NCI-H526 treated with DMSO at 0.1 percent for 48 hours (cell line): ENCODE measurements around the gene BAHCC1.

Experiments
- DNase-seq: peaks from one replicate; lab custom pipeline; 2025; lab: John Stamatoyannopoulos, UW

Gene BAHCC1

DNA sequence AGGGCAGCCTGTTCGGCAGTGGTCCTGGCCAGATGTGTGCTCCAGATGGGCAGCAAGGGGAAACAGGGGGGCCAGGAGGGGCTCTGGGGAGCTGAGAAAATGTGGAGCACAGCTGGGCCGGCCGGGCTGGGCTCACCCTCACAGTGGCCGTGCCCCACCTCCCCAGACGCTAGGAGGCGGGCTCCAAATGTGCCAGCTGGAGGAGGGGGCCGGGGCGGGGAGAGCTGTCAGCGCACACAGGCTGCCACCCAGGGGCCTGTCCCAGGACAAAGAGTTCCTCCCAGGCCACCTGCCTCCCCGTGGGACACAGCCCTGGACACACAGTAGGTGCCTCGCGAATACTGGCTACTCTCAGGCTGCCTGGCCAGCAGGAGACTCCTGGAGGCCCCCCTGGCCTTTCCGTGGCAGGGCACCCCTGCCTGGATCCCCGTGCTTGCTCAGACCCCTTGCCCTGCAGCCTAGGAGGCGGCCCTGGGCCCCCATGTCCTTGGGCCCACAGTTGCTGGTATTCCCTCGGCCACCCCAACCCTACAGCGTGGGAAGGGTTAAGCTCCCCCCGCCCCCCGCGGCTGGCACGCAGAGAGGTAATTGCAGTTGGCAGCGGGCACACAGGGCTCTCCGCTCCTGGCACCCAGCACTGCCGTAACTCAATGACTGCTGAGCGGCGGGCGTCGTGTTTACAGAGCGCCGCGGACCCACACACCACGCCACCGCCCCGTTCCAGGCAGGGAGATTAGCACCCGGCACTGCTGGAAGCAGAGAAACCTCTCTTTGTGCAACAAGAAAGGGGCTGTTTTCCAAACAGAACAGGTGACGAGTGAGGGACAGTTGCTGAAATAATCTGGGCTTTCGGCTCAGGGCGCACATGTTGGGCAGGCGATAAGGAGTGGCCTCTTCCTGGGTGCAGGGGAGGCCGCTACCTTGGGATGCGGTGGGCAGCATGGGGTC, 32.2 kb downstream of the BAHCC1 start:
- DNase-seq, result no peak

DNA sequence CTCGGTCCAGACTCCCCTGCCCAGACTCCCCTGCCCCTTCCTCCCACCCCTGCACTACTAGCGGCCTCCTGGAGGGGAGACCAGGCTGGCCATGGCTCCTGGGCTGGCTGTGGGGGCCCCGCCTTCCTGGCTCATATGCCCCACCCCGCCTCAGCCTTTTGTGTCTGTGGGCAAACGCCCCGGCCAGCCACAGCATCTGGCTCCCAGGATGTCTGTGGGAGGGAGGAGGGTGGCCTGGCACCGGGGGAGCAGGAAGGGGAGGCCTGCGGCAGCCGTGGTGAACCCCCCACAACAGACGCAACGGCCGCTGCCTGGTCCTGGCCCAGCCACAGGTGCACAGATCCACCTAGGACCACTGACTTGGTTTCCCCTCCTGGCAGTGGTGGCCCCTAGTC, 32.9 kb downstream of the BAHCC1 start:
- no peak for DNase-seq

DNA sequence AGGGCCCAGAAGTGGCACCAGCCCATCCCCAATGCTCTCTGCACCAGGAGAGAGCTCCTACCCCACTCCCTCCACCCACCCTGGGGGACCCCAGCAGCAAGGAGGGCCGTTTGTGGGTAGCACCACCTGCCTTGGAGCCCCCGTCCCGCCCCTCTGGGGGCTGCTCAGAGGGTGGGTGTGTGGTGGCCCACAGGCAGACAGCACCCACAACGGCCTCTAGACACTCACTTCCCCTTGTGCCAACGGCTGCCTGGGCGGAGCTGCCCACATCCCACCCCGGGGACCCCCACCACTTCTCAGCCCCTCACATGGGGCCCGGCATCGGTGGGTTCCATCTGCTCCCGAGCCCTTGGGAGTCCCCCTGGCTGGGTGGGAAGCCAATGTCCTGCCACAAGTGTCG, 33.3 kb downstream of the BAHCC1 start:
- no peak for DNase-seq

DNA sequence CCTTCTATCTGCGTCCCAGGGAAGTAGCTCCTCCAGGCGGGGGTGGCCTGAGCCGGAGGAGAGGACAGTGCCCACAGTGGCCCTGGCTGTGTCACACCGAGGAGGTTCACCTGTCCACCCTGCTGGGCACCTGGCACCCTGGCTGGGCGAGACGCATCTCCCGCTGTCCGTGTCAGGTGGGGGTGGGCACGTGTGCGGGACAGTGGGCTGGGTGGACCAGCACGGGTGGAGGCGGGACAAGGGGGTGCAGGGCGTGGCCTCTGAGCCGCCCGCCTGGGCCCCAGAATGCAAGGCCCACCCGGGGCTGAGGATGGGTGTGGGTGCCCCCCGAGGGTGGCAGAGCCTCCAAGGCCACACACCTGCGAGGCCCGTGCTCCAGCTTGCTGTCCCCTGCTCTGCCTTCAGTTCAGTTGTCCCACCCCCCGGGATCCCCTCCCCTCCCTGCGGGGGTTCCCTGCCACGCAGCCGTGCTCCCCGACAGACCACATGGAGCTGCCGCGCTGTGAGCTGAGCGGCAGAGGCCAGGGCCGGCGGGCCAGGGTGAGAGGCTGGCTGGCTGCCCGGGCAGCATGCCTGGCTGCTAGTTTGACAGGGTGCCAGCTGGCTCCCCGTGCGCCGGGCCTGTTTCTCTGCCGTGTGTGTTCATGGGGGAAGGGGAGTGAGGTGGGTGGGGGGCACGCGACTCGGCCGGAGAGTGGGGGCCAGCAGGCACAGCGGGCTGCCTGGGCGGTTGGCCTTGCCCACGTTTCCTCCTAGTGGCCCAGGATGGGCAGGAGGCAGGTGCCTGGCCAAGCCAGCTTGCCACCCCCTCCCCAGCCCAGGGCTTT, 33.9 kb downstream of the BAHCC1 start:
- DNase-seq, result no peak

DNA sequence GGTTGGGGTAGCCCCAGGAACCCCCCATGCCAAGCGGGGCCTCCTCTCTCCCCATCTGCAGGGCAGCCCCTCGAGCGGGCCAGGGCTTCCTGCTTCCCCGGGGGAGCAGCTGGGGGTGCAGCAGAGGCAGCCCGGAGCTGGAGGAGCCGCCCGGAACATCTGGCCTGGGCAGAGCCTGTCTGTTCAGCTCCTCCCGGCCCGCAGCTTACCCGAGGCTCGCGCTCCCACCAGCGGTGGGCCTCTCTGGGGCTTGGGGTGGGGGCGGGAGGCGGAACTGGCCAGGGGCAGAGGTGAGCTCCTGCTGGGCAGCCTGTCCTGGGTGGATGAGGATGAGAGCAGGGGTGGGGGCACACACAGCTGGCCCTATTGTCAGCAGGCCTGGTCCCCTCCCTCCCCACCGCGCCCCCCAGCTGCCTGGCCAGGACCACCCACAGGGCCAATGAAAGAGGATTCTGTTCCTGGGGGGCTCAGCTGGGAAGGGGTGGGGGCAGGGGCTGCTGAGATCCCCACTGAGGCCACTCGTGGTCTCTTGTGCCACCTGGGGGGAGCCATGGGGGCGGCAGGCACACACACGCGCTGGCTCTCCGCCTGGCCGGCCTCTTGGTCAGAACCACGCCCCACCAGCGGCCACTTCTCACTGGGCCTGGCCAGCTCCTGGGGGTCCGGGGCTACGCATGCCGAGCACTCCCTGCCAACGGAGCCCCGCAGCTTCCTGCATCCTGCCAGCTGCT, 34.7 kb downstream of the BAHCC1 start:
- DNase-seq, result no peak

DNA sequence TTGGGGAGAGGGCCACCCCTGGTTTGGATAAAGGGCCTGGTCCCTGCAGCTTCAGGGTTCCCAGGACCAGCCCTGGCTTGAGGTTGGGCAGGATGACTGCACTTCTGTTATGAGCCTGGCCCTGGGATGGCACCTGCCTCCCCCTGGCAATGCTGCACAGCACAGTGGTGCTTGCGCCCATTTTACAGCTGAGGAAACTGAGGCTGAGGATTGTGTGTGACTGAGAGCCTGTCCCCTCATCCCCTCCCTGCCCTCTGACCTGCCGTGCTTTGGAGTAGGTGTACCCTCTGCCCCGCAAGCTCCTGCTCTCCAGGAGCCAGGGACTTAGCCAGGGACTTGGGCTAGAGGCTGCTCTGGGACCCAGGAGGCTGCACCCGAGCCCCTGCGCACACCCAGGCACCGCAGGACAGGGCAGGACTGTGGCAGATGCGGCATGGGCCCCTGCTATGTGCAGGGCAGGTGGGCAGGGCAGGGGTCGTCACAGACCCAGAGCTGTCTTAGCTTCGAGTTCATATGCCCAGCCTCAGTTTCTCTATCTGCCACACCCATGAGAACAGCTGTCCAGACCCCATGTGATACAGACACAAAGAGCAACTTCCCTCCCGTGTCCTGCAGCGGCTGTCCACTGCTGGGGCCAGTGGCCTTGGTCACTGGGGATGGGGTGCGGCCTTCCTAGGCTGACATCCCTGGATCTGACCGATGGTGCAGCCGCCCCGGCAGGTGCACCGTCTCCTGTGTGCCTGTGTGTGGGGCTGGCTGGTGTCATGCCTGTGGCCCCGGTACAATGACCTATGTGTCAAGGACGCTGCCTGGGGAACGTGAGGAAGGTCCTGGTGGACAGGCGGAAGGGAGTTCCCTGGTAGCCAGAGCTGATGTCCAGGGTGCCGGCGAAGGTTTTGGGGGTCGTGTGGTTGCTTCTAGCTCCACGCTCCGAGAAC, 36.6 kb downstream of the BAHCC1 start:
- DNase-seq, result no peak

DNA sequence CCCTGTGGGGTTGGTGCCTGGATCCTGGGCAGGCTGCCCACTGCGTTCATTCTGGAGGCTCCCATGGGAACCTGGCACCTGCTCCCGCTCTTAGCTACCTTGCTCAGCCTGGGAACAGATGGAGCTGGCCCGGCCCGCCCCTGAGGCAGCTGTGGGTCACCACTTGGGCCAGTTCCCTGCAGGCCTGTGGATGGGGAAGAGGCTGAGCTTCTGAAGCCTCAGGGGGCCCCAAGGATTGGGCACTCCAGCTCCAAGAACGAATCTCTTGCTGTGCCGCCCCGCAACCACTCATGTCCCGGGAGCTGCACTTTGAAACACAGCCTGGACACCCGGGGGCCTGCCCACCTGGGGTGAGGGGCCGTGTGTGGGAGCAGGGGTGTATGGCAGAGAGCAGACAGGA, 37.7 kb downstream of the BAHCC1 start:
- peak; percentile 16 for DNase-seq

DNA sequence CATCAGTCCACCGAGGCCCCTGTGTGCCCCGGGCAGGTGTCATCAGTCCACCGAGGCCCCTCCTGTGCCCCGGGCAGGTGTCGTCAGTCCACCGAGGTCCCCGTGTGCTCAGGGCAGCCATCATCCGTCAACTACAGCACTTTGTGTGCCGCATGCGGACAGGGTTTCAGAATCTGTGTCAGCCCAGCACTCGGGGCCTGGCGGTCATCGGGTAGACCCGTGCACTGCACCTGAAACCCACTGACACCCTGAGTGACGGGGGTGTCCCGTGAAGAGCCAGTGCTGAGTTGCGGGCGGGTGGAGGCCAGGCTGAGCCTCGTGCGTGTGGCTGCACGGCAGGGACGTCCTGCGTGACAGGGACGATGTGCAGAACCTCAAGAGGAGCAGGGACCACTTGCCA, 38.4 kb downstream of the BAHCC1 start:
- DNase-seq, result no peak

DNA sequence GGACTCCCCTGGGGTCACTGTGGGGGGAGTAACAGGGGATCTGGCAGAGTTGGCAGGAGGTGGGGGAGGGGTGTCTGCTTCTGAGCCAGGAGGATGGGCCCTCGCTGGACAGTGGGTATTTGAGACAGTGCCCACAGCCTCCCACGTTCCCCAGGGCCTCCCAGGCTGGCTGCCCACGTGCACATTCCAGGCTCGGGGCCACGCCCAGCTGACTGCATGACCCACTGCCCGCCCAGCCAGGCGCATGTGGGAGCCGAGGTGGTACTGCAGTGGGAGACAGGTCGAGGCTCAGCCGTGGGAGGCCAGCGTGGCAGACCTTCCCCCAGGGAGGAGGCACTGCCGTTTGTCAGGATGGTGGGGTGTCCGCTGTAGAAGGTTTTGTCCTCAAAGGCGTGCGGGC, 38.8 kb downstream of the BAHCC1 start:
- DNase-seq, result no peak

DNA sequence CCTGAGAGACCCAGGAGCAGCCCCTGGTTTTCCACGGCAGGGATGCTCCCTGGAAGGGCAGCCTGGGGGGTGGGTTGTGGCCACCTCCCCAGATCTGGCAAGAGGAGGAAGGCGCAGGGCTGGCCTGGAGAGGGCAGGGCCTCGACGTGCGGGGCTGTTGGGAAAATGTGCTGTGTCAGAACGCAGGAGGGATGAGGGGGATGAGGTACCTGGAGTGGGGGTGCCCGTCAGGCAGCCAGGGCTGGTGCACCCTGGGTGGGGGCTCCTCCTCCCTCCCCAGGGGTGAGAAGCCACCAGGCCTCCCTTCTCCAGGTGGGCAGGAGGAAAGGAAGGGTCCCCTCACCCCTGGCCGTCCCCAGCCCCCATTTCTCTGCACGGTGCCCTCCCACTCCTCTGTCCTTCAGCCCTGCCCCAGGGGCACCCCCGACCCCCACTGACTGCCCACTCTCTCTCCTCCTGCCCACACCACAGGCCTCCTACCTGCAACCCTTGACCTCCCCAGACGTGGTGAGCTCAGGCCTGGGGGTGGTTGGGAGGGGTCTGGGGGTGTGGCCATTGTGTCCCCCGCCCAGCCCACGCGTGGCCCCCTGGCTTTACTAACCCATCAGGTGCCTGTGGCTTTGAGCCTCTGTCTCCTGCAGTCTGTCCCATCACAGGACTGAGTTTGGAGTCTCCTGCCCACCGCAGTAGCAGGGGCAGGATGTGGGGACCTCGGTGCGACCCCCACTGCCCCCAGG, 39.6 kb downstream of the BAHCC1 start:
- no peak for DNase-seq

DNA sequence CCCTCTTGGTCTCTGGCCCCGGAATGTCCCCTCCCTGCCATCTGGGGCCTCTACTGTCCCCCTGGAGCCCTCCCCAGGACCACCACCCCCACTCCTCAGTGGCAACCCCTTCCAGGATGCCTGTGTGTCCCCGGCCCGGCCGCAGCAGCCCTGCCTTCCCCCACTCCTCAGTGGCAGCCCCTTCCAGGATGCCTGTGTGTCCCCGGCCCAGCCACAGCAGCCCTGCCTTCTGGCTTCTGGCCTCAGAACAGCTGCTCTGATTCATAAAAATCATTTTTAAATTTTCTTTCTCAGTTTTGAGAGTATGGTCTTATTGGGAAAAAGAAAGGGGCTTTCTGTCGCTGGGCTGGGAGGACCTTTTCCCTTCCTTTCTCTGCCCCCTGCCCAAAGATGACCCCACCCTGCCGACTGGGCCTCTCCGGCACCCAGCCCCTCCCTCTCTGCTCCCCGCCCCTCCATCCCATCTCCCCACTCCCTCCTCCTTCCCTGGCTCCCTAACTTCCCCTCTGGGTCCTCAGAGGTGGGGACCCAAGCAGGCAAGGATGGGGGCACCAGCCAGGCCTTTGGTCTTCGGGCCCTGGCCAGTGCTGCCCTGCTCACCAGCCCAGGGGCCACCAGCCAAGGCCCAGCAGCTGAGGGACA, 40.5 kb downstream of the BAHCC1 start:
- DNase-seq, result no peak

DNA sequence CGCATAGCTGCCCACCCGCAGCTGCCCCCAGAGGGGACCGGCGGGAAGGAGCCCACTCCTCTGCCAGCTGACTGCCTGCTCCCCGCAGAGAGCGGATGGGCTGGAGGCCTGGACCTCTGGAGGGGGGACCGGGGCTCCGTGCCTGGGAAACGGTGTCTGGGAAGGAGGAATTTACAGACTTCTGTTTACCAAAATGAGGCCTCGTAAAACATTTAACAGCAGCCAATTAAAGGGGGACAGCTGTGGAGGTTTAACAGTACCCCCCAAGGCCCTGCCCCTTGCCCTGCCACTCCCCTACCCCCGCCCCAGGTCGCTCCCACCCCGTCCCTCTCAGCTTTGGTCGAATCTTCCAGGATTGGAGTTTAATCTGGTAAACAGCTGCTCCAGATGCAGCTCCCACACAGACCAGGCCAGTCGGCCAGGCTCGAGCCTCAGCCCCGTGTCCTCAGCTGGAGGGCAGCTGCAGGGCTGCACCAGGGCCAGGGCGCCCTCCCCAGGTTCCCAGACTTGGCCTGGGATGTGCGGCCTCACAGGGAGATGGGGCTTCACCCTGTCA, 41.1 kb downstream of the BAHCC1 start:
- DNase-seq, result no peak

DNA sequence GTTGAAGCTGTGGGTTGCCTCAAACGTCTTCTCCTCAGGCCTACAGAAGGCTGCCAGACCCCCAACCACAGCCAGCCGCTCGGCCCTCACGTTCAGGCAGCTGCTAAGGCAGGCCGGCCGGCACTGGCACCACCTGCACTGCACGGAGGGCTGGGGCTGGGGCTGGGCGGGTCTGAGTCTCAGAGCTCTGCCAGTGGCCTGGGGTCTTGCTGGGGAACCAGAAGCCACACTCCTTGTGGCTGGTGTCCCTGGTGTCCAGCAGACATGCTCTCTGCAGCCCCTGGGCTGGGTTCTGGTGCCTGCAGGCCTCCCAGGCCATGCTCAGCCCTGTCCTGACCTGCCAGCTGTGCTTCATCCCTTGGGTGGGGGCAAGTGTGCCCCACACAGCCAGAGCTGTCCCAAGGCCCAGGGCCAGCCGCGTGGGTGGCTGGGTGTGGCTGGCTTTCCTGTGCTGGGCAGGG, 42.0 kb downstream of the BAHCC1 start:
- no peak for DNase-seq

DNA sequence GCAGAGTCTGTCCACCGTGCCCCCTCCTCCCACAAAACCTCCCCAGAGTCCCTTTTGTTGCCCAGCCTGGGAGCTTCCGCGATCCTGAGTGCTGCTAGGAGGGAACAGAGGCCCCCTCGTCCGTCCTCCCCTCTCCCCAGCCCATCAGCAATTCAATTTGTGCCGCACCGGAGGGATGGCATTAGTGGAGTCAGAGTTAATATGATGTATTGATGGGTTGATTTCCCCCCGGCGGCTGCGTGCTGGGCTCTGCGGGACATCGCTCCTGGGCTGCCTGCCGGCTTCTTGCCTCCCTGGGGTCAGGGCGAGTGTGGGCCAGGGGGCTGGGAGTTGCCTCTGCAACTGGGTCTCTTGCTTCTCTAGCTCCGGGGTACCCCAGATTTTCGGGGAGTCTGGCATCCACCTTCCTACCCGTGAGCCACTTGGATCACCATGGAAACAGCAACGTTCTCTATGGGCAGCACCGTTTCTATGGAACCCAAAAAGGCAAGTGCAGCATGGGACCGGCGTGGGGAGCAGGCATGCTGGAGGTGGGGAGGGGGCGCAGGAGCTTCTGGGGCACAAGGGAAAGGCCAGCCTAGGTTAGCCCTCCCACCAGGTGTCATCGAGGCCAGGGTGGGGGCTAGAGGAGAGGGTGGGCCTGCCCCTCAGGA, 42.9 kb downstream of the BAHCC1 start:
- no peak for DNase-seq

DNA sequence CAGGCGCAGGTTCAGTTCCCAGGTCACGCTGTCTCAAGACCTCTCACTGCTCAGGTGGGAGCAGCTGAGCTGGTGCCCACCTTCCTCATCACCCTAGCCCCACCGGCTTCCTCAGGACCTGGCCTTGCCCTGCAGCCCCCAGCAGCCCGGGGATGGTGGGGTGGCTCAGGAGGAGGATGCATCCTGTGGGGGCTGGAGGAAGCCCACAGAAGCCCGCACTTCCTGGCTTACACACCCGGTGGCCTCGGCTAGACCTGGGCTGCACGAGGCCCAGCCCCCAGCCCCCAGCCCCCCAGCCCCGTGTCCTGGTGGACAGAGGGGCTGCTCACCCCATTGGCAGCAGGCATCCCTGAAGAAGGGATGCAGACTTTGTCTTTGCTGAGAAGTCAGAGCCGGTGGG, 43.4 kb downstream of the BAHCC1 start:
- no peak for DNase-seq

DNA sequence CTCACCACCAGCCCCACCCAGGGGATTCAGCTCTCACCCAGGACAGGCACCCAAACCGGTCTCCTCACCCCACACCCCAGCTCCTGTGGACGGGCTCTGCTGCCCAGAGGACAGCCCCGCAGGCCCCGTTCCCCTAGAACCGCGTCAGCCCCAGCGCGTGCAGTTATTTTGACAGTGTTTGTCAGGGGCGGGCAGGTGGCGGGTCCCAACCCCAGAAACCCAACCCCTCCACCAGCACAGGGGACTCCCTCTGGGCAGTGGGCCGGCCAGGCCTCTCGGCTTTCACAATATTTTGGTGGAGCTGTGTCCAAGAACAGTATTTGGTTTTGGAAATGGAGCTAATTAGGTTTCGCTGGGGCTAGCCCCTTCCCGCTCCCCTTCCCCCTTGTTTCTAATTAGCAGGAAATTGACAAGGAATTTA, 44.8 kb downstream of the BAHCC1 start:
- no peak for DNase-seq

DNA sequence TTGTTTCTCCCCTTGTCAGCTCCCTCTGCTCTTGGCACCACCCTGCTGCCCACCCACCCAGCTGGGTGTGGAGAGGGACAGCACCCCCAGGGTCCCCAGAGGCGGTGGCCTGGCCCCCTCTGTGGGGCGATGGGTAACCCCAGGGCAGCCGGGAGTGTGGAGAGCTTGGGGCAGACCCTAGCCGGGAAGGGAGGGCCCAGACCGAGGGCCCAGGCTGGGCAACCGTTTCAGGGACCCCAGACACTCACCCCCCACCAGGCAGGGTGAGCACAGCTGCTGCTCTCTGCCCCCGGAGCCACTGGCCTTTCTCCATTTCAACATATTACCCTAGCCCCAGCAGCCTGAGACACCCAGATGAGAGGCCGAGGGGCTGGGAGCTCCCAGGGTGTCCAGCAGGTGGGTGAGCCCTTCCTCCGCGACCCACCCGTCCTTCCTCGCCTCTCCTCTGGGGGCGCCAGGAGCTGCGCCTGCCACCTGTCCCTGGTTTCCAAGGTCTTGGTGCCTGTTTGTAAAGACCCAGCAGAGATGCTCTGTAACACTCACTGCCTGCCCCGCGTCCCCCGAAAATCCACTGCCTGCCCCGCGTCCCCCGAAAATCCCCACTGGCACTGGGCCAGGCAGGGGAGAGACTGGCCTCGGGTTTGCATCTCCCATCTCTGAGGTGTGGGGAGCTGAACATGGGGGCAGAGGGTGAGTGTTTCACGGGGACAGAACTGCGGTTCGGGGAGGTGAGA, 45.4 kb downstream of the BAHCC1 start:
- peak; percentile 5 for DNase-seq

DNA sequence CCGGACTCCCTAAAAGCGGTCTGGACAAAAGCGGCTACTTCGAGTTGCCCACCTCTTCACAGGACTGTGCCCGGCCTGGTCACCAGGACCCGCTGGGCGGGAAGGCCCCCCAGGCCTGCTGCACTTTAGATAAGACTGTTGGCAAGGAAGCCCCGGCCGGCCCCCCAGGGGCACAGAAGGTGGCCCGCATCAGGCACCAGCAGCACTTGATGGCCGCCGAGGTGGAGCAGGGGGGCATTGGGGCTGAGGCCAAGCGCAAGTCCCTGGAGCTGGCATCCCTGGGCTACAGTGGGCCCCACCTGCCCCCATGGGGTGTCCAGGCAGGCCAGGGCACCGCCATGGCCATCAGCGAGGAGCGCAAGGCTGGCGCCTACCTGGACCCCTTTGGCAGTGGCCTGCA, 47.5 kb downstream of the BAHCC1 start:
- no peak for DNase-seq
